ENCODE results near the gene ASMTL.
"Not testable (repeated sequence)": the region's sequence is repeated elsewhere in the genome, so short reads cannot be mapped to it uniquely, and the experiment has no call there.

ASMTL gene

DNA sequence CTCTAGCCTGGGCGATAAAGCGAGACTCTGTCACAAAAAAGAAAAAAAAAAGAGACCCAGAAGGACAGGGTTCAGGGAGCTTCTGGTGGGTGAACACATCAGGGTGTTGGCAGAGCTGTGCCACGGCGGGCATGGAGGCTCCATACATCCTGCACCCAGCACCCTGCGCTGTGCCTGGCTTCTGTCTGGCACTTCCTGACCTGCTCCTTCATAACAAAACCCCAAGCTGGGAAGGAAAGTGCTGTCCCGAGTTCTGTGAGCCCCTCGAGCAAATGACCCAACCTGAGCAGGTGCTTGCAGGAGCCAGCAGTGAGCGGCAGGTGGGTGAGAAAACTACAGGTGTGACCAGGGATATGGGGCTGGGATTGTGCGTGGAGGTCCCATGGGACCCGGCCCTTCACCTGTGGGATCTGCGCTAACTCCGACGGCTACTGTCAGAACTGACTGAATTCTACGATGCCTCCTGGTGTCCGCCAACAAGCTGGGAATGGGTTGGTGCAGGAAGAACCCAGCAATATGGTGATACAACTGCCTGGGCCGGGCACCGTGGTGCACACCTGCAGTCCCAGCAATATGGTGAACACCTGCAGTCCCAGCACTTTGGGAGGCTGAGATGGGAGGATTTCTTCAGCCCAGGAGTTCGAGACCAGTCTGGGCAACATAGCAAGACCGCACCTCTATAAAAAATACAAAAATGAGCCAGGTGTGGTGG lies 18.9 kb downstream of the ASMTL start:
- no peak for DNase-seq (ENCODE audit: low read depth, low spot score)

DNA sequence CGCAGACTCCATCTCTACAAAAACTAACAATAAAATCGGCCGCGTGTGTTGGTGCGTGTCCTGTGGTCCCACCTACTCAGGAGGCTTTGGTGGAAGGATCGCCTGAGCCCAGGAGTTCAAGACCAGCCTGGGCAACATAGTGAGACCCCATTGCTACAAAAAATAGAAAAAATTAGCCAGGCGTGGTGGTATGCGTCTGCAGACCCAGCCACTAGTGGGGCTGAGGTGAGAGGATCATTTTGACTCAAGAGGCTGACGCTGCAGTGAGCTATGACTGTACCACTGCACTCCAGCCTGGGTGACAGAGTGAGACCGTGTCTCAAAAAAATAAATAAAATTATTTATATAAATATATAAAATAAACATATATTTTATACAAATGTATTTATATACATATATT lies 22.3 kb downstream of the ASMTL start:
- DNase-seq (ENCODE audit: low read depth, low spot score) = no peak

- DNase-seq (ENCODE audit: low read depth, low spot score) = no peak
These were observed 25.0 kb downstream of the ASMTL start for GRCh38 chrX:1427756-1428155.

DNA sequence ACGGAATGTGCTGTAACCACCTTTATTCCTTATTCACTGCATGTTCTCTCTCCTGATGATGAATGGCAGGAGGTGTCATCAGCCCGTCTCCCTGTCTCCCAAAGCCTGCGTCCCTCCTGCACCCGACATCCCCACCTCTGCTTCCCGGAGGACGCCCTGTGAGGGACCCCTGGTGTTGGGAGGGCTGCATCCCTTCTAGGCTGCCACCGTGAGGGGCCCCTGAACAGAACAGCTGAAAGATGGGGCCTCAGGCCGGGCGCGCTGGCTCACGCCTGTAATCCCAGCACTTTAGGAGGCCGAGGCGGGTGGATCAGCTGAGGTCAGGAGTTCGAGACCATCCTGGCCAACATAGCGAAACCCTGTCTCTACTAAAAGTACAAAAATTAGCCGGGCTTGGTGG lies 26.4 kb downstream of the ASMTL start:
- DNase-seq (ENCODE audit: low read depth, low spot score) = not testable (repeated sequence)

DNA sequence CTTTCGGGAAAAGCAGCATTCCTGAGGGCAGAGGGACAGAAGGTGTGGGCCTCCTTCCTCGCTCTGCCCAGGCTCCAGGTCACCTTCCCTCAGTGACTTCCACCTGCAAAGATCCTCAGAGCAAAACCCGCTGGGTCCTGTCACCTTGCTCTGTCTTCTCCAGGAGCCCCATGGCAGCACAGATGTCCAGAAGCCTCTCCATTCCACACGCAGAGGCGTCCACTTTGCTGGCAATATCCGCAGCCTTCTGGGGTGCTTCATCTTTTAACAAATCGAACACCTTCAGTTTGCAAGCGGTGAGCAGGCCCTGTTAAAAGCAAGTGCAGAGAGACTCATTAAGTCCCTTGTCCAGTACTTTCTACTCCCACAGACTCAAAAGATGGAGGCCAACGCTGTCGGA lies 27.3 kb downstream of the ASMTL start:
- no peak for DNase-seq (ENCODE audit: low read depth, low spot score)

DNA sequence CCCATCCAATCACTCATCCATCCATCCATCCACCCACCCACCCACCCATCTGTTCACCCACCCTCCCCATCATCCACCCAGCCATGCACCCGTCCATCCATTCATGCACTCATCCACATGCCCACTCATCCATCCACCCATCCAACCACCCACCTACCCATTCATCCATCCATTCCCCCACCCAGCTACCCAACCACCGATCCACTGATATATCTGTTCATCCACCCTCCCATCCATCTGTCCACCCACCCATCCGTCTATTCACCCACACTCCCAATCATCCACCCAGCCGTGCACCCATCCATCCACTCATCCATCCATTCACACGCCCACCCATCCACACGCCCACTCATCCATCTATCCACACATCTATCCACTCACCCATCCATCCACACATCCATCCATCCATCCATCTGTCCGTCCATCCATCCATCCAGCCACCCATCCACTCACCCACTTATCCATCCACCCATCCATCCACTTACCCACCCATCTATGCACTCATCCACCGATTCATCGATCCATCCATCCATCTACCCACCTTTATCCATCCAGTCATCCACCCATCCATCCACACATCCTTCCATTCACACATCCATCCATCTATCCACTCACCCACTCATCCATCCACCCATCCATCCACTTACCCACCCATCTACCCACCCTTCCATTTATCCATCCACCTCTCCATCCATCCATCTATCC lies 28.4 kb downstream of the ASMTL start:
- no peak for DNase-seq (ENCODE audit: low read depth, low spot score)

DNA sequence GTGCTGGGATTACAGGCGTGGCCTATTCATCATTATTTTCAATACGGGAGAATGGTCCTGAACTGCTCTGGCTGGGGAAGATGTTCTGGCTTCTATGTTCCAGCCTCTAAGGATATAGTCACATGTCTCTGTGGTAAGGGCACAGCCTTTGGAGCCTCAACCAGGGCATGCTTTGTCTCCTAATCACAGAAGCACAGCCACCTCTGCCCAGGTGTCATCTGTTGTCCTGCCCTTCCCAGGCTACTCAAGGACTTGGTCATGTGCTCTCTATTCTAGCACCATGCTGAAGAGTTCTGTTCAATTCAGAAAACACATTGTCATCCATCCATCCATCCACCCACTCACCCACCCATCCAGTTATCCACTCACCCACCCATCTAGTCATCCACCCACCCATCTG lies 29.5 kb downstream of the ASMTL start:
- no peak for DNase-seq (ENCODE audit: low read depth, low spot score)

GRCh38 chrX:1422135-1422465 lies 30.6 kb downstream of the ASMTL start:
- DNase-seq (ENCODE audit: low read depth, low spot score) = no peak

DNA sequence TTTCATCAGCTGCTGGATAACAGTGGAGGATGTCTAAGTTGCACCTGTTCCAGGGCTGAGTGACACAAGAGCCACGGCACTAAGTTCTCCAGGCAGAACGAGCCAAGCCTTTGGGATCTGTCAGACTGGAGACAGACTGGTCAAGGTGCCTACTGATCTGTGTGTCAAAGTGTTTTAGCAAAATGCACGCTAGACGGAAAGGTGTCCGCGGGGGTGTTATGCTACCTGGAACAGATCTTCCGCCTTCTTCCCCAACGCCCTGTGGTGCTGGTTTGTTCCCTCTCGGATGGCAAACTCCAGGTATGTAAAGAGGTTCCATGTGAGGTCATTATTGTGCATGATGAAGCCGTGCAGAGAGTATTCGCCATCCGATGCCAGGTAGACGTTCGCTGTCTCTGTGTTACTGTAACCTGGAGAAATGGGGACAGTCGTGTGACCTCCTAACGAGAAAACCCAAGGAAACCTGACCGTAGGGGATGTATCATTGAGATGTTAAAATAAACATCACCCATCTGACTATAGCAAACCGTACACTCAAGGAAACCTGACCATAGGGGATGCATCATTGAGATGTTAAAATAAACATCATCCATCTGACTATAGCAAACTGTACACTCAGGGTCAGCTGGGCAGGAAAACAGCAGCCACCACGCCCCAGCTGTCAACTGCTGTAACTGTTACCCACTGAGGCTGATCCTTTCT lies 31.1 kb downstream of the ASMTL start:
- DNase-seq (ENCODE audit: low read depth, low spot score) = no peak

DNA sequence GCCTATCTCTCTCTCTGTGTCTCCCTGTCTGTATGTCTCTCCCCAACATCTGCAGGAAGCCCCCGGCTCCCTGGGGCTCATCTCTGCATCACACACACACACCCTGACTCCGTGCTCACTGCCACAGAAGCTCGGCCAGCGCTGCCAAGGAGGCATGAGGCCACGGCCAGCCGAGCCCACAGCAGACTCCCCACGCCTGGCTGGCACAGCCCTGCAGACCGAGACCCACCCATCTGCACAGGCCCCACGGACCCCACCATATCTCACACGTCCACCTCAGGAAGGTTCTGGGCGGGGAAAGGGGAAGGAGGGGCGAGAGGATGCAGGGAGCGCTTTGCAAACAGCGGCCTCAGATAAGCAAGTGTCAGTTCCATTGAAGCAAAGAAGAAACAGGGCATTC lies 32.3 kb downstream of the ASMTL start:
- no peak for DNase-seq (ENCODE audit: low read depth, low spot score)

GRCh38 chrX:1419545-1420355 lies 33.0 kb downstream of the ASMTL start:
- DNase-seq (ENCODE audit: low read depth, low spot score) = no peak

DNA sequence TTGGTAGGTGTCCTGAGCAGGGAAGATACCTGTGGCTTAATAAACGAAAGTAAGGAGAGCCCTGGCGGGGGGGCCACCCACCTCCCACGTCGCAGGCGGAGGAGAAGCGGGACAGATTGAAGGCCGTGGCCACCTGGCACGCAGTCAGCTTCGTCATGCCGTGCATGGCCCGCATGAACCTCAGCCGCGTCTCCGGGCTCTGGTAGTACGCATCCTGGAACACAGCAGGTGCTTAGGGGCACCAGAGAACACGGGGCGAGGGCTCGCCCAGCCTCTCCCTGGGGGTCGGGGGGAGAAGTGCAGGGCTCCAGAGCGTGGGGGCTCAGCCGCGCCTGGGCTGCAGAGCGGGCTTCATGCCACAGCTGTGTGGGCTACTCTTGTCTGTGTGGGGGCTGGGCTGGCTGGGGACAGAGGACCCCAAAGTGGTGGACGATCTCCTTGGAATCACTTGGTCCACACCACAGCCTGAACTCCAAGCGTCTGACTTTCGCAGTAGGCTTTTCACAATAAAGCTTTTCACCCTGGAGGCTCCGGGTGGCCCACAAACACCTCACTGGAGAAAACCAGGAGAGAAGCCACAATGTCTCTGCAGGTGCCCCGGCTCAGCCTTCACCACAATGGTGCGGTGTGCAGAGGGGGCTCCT lies 33.7 kb downstream of the ASMTL start:
- no peak for DNase-seq (ENCODE audit: low read depth, low spot score)

DNA sequence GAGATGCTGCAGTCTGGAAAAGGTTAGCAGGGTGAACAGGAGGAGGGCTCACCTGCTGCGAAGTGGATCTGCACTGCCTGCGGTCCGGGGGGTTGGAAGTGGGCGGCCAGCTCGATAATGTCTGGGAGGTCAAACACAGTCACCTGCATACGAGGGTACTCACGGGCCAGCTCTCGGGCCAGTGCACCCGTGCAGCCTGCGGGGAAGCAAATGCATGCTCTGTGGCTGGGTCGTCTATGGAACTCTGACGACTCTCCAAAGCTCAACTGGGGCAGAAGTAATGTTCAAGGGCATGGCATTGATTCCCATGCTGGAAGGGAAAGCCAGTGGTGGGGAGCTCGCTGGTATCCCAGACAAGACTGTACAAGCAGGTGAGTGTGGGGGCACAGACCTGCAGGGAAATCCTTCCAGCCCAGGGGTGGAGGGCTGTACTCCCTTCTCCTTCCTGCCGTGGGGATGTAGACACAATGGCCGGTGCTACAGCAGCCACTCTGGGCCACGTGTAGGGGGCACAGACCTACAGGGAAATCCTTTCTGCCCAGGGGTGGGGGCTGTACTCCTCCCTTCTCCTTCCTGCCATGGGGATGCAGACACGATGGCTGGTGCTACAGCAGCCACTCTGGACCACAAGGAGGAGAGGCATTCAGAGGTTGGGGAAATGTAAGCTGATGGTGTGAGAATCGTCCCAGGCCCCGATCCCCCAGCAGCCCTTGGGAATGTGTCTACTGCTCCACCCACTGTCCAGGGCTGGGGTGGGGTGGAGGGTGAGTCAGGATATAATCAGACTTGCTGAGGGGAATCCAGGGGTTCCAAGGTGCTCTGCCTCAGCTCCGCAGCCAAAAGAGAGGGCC lies 34.6 kb downstream of the ASMTL start:
- no peak for DNase-seq (ENCODE audit: low read depth, low spot score)

DNA sequence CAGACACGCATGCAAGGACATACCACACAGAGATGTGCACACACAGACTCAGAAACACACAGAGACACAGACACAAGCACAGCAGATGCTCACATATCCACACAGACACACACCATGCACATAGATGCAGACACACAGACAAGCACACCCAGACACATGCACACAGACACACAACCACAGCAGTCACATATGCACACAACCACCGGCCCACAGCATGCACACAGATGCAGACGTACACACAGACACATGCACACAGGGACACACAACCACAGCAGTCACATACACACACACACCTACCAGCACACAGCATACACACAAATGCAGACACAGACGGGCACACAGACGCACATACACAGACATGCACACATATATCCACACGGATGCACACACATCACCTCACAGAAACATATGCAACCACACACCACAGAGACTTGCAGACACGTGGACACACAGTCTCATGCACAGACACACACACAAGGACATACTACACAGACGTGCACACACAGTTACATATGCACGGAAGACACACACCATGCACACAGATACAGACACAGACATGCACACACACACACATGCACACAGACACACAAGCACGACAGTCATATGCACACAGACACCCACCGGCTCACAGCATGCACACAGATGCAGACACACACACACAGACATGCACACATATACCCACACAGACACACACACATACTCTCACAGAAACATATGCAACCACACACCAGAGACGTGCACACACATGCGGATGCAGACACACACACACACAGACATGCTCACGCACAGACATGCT lies 35.5 kb downstream of the ASMTL start:
- no peak for DNase-seq (ENCODE audit: low read depth, low spot score)

- DNase-seq (ENCODE audit: low read depth, low spot score) = no peak
These were observed 36.4 kb downstream of the ASMTL start for GRCh38 chrX:1416327-1416784.

DNA sequence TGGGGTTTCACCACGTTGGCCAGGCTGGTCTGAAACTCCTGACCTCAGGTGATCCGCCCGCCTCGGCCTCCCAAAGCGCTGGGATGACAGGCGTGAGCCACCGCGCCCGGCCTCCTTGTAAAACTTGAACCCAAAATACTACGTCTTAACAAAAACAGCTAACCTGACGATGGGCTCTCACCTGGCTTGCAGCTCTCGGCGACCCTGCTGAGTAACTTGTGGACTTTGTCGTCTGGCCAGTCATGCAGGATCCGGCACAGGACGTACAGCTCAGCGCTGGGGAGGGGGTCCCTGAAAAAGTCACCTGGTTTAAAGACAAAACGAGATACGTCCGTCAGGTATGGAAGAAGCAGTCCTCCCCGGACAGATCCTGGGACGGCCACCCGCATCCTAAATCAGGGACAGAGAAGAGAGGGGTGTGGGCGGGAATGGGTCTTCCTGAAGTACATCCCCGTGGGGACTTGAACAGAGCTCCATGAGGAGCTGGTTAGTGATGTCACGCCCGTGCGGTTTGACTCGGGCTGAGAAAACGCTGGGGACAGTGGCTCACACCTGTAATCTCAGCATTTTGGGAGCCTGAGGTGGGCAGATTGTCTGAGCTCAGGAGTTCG lies 40.1 kb downstream of the ASMTL start:
- DNase-seq (ENCODE audit: low read depth, low spot score) = no peak

DNA sequence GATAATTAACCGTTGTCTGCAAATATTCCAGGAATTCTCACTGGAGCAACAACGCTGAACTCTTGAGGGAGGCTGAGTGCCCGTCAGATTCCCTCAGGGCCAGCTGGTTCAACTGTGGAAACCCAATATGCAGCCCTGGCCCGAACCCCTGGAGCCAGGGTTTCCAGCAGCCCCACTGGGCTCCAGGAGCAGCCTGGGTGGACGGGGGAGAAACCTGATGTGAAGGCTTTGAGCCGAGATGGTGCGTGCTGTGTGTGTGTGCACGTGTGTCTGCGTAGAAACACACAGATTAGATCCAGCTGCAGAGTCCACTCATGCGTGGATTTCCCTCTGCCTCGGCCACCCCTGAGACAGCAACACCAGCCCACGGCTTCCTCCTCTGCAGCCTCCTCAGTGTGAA lies 41.4 kb downstream of the ASMTL start:
- no peak for DNase-seq (ENCODE audit: low read depth, low spot score)

- no peak for DNase-seq (ENCODE audit: low read depth, low spot score)
These were observed 45.7 kb downstream of the ASMTL start for GRCh38 chrX:1407035-1407434.

GRCh38 chrX:1405769-1406168 lies 46.9 kb downstream of the ASMTL start:
- not testable (repeated sequence) for DNase-seq (ENCODE audit: low read depth, low spot score)
